A172 (cell line): Measurements from ENCODE around the gene RPL29. TPM values are rescaled to one million over a fixed set of nuclear protein-coding genes. Genes with fewer than 3 reads are reported as not detected.

ENCODE experiments used
- DNase-seq: peaks from one replicate; pipeline ENCODE4 v3.0.0-alpha.2; 2015; ENCODE audit warnings: low spot score
- total RNA-seq: library from RNA; depleted of rRNA; stranded (reverse); fragments of >200 nt; shearing (Covaris generic); gene quantifications from 2 replicates; pipeline ENCODE4 v1.2.3, GENCODE V29; 2014; rRNA removed

RPL29 gene
- total RNA-seq, 1 experiment from 2014 or later = 704 TPM

GRCh38 chr3:51947215-51947900, 48.3 kb downstream of the RPL29 start:
- no peak for DNase-seq

- no peak for DNase-seq
These were observed 48.9 kb downstream of the RPL29 start for GRCh38 chr3:51946796-51947195.

- DNase-seq = no peak
These were observed 49.6 kb downstream of the RPL29 start for GRCh38 chr3:51945926-51946705.

- no peak for DNase-seq
These were observed 50.5 kb downstream of the RPL29 start for GRCh38 chr3:51945031-51945840.

- DNase-seq = no peak
These were observed 51.2 kb downstream of the RPL29 start for GRCh38 chr3:51944451-51945021.

Other genes starting within 250 kb of the RPL29 start
- gene IQCF6, start 216.7 kb downstream of the RPL29 start, total RNA-seq = not detected in 2 replicates
- gene IQCF2, start 134.3 kb downstream of the RPL29 start, total RNA-seq = not detected in 2 replicates
- not detected in 2 replicates for gene IQCF5, start 120.3 kb downstream of the RPL29 start, total RNA-seq
- gene IQCF1, start 92.5 kb downstream of the RPL29 start, total RNA-seq = not detected in 2 replicates
- 48.7 and 51.4 TPM in 2 replicates for gene RRP9, start 54.0 kb downstream of the RPL29 start, total RNA-seq
- 41.4 and 45.4 TPM in 2 replicates for gene PARP3, start 53.5 kb downstream of the RPL29 start, total RNA-seq
- not detected in 2 replicates for gene GPR62, start 40.5 kb downstream of the RPL29 start, total RNA-seq
- 99.7 and 107 TPM in 2 replicates for gene PCBP4, start 28.4 kb downstream of the RPL29 start, total RNA-seq
- gene ABHD14B, start 21.8 kb downstream of the RPL29 start, total RNA-seq = 21.2 and 21.5 TPM in 2 replicates
- gene ABHD14A, start 20.8 kb downstream of the RPL29 start, total RNA-seq = 4.2 and 10.2 TPM in 2 replicates
- 46.5 and 66.1 TPM in 2 replicates for gene ACY1, start 12.4 kb downstream of the RPL29 start, total RNA-seq
- gene DUSP7, start 60.7 kb upstream of the RPL29 start, total RNA-seq = 14.1 and 16.3 TPM in 2 replicates
- gene POC1A, start 158.5 kb upstream of the RPL29 start, total RNA-seq = 16.5 and 19.0 TPM in 2 replicates
- gene ALAS1, start 202.3 kb upstream of the RPL29 start, total RNA-seq = 60.1 and 66.9 TPM in 2 replicates
- not detected in 2 replicates for gene TLR9, start 229.8 kb upstream of the RPL29 start, total RNA-seq
- 93.0 and 94.6 TPM in 2 replicates for gene TWF2, start 243.3 kb upstream of the RPL29 start, total RNA-seq
- 15.6 and 19.5 TPM in 2 replicates for gene PPM1M, start 249.9 kb upstream of the RPL29 start, total RNA-seq